HG03196 (cell line): ENCODE measurements around the gene FGF19.

ENCODE experiments used
- ATAC-seq: cut with Tn5 transposase; IDR thresholded peaks from one replicate; pipeline ENCODE4 v1.9.1; 2021; ENCODE audit not compliant: unreplicated experiment

FGF19 gene

DNA sequence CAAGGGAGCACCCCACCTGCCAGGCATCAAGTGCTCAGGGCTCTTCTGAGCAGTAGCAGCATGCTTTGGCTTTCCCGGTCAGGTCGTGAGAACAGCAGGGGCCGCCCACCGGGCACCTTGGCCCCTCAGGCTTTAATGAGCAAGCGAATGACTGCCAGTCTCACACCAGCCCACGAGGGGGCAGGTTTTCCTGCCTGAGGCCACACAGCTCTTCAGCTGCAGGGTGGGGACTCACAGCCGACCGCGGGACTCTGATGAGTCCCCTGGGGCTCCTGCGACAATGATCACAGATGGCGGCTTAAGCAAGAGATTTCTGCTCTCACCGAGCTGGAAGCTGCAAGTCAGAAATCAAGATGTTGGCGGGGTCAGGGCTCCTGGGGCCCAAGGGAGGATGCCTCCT, 14.3 kb upstream of the FGF19 start:
- ATAC-seq, result no peak

DNA sequence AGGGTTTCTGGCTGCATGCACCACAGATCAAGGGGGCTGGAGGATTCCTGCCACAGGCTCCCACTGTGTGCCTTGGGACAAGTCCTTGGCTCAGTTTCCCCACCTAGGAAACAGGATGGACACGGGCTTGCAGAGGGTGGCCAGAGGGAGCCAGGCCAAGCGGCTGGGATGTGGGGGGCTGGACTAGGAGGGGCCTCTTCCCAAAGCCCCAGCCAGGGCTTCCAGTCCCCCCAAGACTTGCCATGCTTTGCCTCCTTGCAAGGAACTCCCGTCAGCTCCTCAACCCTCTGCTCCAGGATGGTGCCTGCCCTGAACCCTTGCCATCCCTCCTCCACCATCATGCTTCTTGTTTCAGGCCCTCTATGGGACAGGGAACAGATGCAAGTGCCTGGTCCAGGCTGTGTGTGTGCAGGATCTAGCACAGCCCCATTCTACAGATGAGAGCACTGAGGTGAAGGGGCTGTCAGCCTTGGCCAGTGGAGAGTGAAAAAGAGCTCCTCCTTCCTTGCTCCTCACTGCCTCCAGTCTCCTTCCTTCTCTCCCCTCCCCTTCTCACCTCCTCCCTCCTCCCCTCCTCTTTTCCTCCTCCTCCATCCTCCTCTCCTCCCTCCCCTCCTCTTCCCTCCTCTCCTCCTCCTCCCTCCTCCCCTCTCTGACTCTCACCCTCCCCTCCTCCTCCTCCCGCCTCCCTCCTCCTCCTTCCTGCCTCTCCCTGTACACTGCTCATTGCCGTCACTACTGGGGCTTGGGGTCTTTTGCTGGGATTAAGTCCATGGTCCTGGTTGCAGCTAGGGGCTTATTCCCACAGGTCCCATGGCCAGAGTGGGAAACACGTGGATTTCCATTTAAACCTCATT, 13.3 kb upstream of the FGF19 start:
- no peak for ATAC-seq

DNA sequence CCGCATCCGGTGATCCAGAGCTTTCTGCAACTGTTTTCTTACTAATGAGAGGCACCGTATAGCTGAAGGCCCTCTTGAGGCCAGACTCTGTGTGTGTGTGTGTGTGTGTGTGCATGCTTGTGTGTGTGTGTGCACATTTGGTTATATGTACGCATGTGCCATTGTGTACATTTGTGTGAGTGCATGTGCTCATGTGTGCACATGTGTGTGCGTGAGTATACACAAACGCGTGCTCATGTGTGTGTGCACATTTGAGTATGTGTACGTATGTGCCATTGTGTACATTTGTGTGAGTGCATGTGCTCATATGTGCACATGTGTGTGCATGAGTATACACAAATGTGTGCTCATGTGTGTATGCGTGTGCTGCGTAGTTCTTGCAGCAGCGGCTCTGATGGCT, 12.3 kb upstream of the FGF19 start:
- ATAC-seq, result no peak

- ATAC-seq, result no peak
These were observed 11.6 kb upstream of the FGF19 start for GRCh38 chr11:69715446-69715845.

DNA sequence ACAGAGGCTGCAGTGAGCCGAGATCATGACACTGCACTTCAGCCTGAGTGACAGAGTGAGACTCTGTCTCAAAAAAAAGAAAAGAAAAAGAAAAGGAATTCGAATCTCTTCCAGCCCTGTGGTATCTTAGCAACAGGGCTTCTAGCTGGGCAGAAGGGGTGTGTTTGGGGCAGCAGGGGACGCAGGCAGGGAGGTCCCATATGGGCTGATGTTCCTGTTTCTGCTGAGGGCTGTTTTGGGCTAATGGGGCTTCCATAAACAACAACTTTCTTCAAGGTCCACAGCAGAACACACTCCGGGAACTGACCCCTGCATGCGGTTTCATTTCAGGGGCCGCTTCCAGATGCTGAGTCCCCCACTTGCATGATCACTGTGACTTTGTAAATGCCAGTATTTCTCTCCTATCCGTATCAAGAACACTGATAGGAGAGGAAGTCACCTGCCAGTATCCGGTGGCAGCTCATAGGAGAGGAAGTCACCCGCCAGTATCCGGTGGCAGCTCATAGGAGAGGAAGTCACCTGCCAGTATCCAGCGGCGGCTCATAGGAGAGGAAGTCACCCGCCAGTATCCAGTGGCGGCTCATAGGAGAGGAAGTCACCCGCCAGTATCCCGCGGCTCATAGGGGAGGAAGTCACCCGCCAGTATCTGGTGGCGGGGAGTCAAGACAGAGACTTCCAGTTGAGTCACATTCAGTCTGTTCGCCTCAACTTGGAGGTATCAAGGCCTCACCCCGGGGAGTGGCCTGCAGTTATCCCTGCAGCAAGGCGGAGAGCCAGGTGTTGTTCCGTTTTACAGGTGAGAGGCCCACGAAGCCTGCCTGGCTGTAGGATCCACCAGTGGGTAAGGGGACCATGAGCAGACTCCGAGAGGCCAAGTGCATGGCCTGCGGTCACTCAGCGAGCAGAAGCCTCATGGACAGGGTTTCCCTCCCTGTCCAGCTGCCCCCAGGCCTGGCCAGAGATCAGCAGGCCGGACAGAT, 8.3 kb upstream of the FGF19 start:
- ATAC-seq, result no peak

GRCh38 chr11:69708736-69709401, 5.0 kb upstream of the FGF19 start:
- no peak for ATAC-seq

- no peak for ATAC-seq
These were observed 3.4 kb upstream of the FGF19 start for GRCh38 chr11:69707176-69707575.

GRCh38 chr11:69705901-69706787, 2.3 kb upstream of the FGF19 start:
- no peak for ATAC-seq

DNA sequence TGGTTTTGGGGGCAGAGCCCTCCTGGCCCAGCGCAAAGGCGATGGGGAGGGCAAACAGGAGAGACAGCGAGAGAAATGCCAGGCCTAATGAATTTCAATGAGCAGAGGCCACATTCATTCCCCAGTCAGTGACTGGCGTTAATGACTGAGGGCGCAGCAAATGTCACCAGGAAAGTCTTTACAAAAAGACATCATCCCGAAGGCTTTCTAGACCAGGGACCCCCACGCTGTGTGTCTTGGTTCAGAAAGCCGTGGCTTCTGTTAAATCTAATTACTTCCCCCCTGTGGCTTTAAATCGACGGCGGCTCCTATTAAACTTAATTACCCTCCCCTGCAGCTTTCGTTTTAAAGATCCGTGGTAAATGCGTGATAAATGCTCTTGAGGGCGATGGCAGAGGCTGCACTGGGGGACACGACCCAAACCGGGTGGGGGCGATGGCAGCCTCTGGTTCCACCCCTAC, 1.6 kb upstream of the FGF19 start:
- no peak for ATAC-seq

- no peak for ATAC-seq
These were observed 859 bp upstream of the FGF19 start for GRCh38 chr11:69704508-69705253.

GRCh38 chr11:69703453-69703767, 412 bp downstream of the FGF19 start:
- ATAC-seq, result no peak

DNA sequence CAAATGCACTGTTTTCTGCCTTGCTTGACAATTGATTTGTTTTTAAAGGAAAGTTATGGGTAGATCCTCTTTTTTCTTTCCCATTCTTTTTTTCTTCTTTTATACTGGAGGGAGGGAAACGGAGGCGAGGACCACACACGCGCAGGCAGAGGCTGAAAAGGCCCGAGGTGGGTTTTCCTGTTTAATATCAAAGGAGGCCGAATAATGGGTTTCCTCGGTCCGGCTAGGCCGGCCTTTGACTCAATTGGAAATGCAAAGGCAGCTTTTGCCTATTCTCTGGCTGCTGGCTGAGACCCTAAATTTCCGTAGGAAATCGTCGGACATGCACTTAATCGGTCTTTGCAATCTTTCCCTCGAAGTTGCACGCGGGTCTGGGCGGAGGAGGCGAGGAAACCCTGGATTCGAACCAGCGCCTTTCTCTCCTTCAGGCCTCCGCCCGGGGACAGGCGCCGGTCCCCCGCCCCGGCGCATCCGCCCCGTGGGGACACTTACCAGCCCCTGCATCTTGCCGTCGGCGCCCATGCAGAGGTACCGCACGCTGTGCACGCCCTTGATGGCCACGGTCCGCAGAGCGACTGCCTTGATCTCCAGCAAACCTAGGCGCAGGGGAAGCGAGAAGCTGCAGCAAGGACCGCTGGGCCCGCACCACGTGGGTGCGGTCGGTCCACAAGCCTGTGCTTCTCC, 911 bp downstream of the FGF19 start:
- no peak for ATAC-seq

DNA sequence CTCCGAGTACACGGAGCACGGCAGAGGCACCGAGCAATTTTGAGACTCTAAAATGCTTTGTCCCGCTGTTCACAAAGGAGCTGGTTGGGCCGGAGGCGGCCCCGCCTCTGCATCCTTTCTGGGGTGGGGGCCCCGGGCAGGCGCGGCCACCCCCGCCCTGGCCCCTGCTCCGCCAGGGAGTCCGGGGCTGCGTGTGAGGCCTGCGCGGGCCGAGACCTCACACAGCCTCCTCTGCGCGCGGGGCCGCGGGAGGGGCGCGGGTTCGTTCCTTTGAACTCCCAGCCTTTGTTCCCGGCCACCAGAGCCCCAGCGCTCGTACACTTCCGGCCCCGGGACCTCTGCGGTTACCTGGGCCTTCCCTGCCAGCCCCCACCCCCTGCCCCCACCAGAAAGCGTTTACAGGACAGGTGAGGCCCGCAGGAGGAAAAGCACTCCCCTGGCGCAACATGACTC, 1.6 kb downstream of the FGF19 start:
- ATAC-seq, result no peak

GRCh38 chr11:69700278-69701140, 3.3 kb downstream of the FGF19 start:
- no peak for ATAC-seq

DNA sequence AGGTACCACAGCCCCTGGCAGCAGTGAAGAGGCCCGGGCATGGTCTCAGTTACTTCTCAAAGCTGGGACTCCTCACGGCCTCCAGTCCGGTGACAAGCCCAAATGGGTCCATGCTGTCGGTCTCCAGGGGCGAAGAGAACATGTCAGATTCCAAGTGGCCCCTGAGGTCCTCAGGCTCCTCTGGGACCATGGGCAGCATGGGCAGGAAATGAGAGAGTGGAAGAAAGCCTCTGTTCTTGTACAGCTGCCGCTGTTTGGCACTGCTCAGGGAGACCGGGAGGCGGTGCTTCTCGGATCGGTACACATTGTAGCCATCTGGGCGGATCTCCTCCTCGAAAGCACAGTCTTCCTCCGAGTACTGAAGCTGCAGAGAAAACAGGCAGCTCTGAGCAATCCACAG, 4.6 kb downstream of the FGF19 start:
- ATAC-seq, result no peak

- no peak for ATAC-seq
These were observed 5.5 kb downstream of the FGF19 start for GRCh38 chr11:69698362-69698761.

GRCh38 chr11:69697861-69698260, 6.0 kb downstream of the FGF19 start:
- ATAC-seq, result no peak

DNA sequence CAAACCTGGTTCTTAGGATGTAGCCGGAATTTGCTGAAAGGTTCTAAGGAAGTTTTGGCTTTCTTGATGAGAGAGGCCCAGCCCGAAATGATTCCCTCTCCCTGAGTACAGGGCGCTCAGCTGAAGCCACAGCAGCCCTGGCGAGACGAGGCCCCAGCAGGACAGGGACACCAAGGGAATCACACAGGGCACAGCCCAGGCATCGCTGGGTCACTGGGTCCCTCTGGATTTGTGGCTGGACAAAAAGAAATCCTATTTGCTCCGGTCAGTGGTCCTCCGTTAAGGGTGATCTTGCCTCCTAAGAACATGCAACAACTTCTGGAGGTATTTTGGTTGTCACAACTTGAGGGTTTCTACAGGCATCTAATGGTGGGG, 6.4 kb downstream of the FGF19 start:
- no peak for ATAC-seq
